EH (cell line): ENCODE results near the gene CACNA2D4.

Experiments
- DNase-seq: peaks from one replicate; pipeline ENCODE4 v3.0.0-alpha.2; 2015; ENCODE audit warnings: low read depth

CACNA2D4 gene

GRCh38 chr12:1933342-1934051 is 15.0 kb upstream of the CACNA2D4 start:
- peak; percentile 53 for DNase-seq

GRCh38 chr12:1932264-1932777 is 13.9 kb upstream of the CACNA2D4 start:
- no peak for DNase-seq

- DNase-seq = no peak
Measured at GRCh38 chr12:1931642-1932041, 13.2 kb upstream of the CACNA2D4 start.

GRCh38 chr12:1930803-1931597 is 12.5 kb upstream of the CACNA2D4 start:
- DNase-seq = no peak

- no peak for DNase-seq
Measured at GRCh38 chr12:1929985-1930802, 11.7 kb upstream of the CACNA2D4 start.

GRCh38 chr12:1929241-1929984 is 11.0 kb upstream of the CACNA2D4 start:
- DNase-seq = no peak

GRCh38 chr12:1928439-1929121 is 10.1 kb upstream of the CACNA2D4 start:
- no peak for DNase-seq

- peak; percentile 46 for DNase-seq
Measured at GRCh38 chr12:1927751-1928351, 9.4 kb upstream of the CACNA2D4 start.

GRCh38 chr12:1927051-1927680 is 8.7 kb upstream of the CACNA2D4 start:
- DNase-seq = no peak

- DNase-seq = no peak
Measured at GRCh38 chr12:1926251-1926657, 7.8 kb upstream of the CACNA2D4 start.

- DNase-seq = no peak
Measured at GRCh38 chr12:1925684-1926006, 7.2 kb upstream of the CACNA2D4 start.

- no peak for DNase-seq
Measured at GRCh38 chr12:1924996-1925683, 6.7 kb upstream of the CACNA2D4 start.

GRCh38 chr12:1922985-1923384 is 4.5 kb upstream of the CACNA2D4 start:
- DNase-seq = no peak

GRCh38 chr12:1922075-1922709 is 3.7 kb upstream of the CACNA2D4 start:
- DNase-seq = no peak

- DNase-seq = no peak
Measured at GRCh38 chr12:1920971-1921370, 2.5 kb upstream of the CACNA2D4 start.

- no peak for DNase-seq
Measured at GRCh38 chr12:1920436-1920835, 2.0 kb upstream of the CACNA2D4 start.

GRCh38 chr12:1919763-1920162 is 1.3 kb upstream of the CACNA2D4 start:
- DNase-seq = no peak

- DNase-seq = no peak
Measured at GRCh38 chr12:1919284-1919683, 832 bp upstream of the CACNA2D4 start.

- DNase-seq = no peak
Measured at GRCh38 chr12:1918884-1919236, 408 bp upstream of the CACNA2D4 start.
